ENCODE data around the gene LDAF1. TPM values are rescaled to one million over a fixed set of nuclear protein-coding genes. Genes with fewer than 3 reads are reported as not detected.

The LDAF1 gene
- total RNA-seq, 6 experiments from 2014 or later, result 1.5 to 3.1 (median 2.1) TPM

DNA sequence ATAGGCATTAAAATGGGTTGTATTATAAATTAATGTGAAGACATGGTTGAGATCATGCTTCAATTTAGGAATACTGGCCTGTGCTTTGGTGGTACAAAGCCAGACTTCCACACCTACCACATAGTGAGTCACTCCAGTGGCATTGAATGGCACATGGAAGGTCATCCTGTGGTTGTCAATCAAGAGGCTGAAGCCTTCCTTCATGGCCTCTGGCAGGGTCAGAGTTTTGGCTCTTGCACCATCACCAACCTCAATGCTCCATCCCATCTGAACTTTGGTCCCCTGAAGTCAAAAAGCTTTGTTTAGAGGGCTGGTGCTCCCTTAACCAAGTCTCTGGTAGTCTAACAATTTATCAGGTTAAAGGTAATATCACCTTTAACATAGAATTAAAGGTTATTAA is 46.8 kb downstream of the LDAF1 start:
- Histone ChIP-seq H3K4me3 (no peak overlapping the region), H3K27me3 (no peaks in the 10 kb centered on the region), H3K36me3 (no peaks in the 10 kb centered on the region), H3K4me1 (peaks cover 0 to 2% (median 0%) of the 10 kb centered on the region in 4 donors), H3K27ac (no peak overlapping the region), H3K9me3 (no peaks in the 10 kb centered on the region)
- no peak for TF ChIP-seq POLR2A (IDR thresholded peaks at IDR 0.05)
- TF ChIP-seq, protein P1, sequence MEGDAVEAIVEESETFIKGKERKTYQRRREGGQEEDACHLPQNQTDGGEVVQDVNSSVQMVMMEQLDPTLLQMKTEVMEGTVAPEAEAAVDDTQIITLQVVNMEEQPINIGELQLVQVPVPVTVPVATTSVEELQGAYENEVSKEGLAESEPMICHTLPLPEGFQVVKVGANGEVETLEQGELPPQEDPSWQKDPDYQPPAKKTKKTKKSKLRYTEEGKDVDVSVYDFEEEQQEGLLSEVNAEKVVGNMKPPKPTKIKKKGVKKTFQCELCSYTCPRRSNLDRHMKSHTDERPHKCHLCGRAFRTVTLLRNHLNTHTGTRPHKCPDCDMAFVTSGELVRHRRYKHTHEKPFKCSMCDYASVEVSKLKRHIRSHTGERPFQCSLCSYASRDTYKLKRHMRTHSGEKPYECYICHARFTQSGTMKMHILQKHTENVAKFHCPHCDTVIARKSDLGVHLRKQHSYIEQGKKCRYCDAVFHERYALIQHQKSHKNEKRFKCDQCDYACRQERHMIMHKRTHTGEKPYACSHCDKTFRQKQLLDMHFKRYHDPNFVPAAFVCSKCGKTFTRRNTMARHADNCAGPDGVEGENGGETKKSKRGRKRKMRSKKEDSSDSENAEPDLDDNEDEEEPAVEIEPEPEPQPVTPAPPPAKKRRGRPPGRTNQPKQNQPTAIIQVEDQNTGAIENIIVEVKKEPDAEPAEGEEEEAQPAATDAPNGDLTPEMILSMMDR (IDR thresholded peaks at IDR 0.05), result no peak
- DNase-seq, result no peak
- intact Hi-C loops (cut with DNase I), result no loop called here
- ATAC-seq, result peak in 1 of 4 donors; percentile 63

DNA sequence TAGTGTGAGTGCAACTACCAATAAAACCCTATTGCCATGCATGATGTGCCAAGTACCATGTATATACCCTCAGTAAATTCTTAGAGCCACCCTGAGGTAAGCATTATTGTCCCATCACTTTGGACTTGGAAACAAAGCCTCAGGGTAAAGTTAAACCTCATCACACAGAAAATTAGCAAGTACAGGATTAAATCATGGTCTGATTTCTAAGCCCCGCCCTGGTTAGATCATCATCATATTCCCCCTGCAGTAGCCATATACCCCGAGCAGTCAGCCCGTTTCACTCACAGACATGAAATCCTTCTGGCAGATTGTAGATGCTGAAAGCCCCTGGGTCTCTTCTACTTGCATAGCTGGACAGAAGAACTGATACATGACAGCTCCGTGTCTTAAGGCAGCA is 48.1 kb downstream of the LDAF1 start:
- H3K4me3 ChIP-seq, result no peak overlapping the region
- DNase-seq, result no peak
- no peak for ATAC-seq
- H3K27ac ChIP-seq, result no peak overlapping the region
- no peak for TF ChIP-seq POLR2A (IDR thresholded peaks at IDR 0.05)
- TF ChIP-seq, protein P1 (IDR thresholded peaks at IDR 0.05), result no peak
- H3K9me3 ChIP-seq, result no peaks in the 10 kb centered on the region
- H3K4me1 ChIP-seq, result peaks cover 0 to 2% (median 0%) of the 10 kb centered on the region in 4 donors
- intact Hi-C loops (cut with DNase I), result no loop called here
- no peaks in the 10 kb centered on the region for H3K36me3 ChIP-seq
- no peaks in the 10 kb centered on the region for H3K27me3 ChIP-seq
- 94% methylated on average over 3 of the region's 4 CpGs for WGBS (ENCODE audit: insufficient coverage, low coverage, low lambda C conversion rate, missing lambda C conversion rate)

DNA sequence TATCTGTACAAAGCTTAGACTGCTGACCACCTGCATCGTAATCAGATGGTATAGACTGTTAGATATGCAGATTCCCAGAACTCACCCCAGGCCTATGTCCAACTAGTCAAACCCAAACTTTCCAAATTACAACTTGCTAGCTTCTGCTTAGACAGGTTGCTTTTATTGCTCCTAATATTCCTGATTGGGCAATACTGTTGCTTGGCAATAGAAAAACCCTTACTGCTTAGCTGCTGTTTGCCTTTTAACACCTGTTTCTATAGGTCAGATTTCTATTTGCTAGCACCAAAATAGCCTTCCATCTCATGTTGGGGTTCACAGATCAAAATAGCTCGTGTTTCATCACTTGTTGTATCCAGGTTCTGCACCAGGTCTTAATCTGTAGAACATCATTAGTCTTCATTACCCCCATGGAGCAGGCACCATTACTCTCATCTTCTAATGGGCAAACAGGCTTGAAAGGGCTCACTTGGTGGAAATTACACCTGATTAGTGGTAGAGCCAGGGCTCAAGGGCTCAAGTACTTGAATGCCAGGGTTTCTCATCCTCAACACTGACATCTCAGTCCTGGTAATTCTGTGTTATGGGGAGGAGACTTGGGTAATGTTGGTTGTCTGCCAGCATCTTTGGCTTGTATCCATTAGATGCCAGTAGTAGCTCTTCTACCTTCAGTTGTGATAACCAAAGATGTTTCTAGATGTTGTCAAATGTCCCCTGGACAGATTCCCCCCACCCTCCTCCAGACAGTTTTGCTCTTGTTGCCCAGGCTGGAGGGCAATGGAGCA is 50.2 kb downstream of the LDAF1 start:
- intact Hi-C loops (cut with DNase I), result no loop called here
- ATAC-seq (no peak), DNase-seq (no peak)
- Histone ChIP-seq H3K4me3 (no peak overlapping the region), H3K27ac (no peak overlapping the region), H3K36me3 (no peaks in the 10 kb centered on the region), H3K9me3 (no peaks in the 10 kb centered on the region), H3K4me1 (peaks cover 0 to 2% (median 0%) of the 10 kb centered on the region in 4 donors), H3K27me3 (no peaks in the 10 kb centered on the region)
- 22% methylated on average over 1 of the region's 2 CpGs for WGBS (ENCODE audit: insufficient coverage, low coverage, low lambda C conversion rate, missing lambda C conversion rate)
- no peak for TF ChIP-seq POLR2A (IDR thresholded peaks at IDR 0.05)
- TF ChIP-seq, protein P1 (IDR thresholded peaks at IDR 0.05), result no peak

DNA sequence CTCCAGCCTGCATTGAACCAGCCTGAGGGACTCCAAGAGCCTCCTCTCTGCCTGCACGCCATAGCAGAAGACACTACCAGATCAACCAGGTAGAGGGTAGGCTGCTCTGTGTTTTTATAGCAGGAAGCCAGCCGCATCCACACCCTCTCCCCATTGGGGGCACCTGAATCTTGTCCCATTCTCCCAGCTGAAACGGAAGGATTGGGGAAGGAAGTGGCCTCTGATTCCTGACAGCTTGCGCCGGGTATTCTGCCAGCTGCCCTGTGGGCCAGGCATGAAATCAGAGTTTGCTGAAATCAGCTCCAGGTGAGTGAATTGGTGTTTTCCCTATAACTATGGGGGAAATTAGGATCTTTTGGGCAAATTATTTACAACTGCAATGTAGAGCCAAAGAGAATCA is 53.0 kb downstream of the LDAF1 start, which contains the start of gene ZP2:
TSS of gene ZP2 (minus strand) at position 89 of the 400 bp plus-strand sequence. CDS start at position 62, 27 bp downstream.
- H3K4me3 ChIP-seq, result no peak within 1 kb of the TSS
- intact Hi-C loops (cut with DNase I), result no loop called here
- no peak for ATAC-seq
- H3K36me3 ChIP-seq, result no peaks in the 10 kb centered on the region
- TF ChIP-seq, protein P1 (IDR thresholded peaks at IDR 0.05), result no peak
- TF ChIP-seq POLR2A (IDR thresholded peaks at IDR 0.05), result no peak
- DNase-seq, result no peak
- WGBS (ENCODE audit: insufficient coverage, low coverage, low lambda C conversion rate, missing lambda C conversion rate), result 37% methylated on average over 4 of the region's 5 CpGs
- no peaks in the 10 kb centered on the region for H3K27me3 ChIP-seq
- no peaks in the 10 kb centered on the region for H3K4me1 ChIP-seq
- H3K27ac ChIP-seq, result no peak within 1 kb of the TSS
- H3K9me3 ChIP-seq, result no peaks in the 10 kb centered on the region

Data from right lobe of liver (tissue), 6 donors.